ENCODE measurements around the gene VPS39.

The VPS39 gene

GRCh38 chr15:42144841-42145375 is 63.2 kb downstream of the VPS39 start:
- DNase-seq, result no peak

- DNase-seq, result no peak
Observed at GRCh38 chr15:42143866-42144625, 64.1 kb downstream of the VPS39 start.

GRCh38 chr15:42143356-42143755 is 64.7 kb downstream of the VPS39 start:
- no peak for DNase-seq

- DNase-seq, result no peak
Observed at GRCh38 chr15:42141795-42142667, 66.1 kb downstream of the VPS39 start.

GRCh38 chr15:42141246-42141645 is 66.9 kb downstream of the VPS39 start:
- no peak for DNase-seq

GRCh38 chr15:42140383-42141070 is 67.6 kb downstream of the VPS39 start:
- no peak for DNase-seq

GRCh38 chr15:42139596-42139995 is 68.5 kb downstream of the VPS39 start:
- no peak for DNase-seq

GRCh38 chr15:42138968-42139386 is 69.1 kb downstream of the VPS39 start:
- no peak for DNase-seq

GRCh38 chr15:42138411-42138810 is 69.7 kb downstream of the VPS39 start:
- no peak for DNase-seq

- peak; percentile 60 for DNase-seq
Observed at GRCh38 chr15:42137461-42138261, 70.4 kb downstream of the VPS39 start.

- peak; percentile 35 for DNase-seq
Observed at GRCh38 chr15:42136513-42136912, 71.6 kb downstream of the VPS39 start.

GRCh38 chr15:42135351-42135750 is 72.8 kb downstream of the VPS39 start:
- no peak for DNase-seq

GRCh38 chr15:42134617-42135245 is 73.4 kb downstream of the VPS39 start:
- DNase-seq, result no peak

GRCh38 chr15:42133886-42134502 is 74.1 kb downstream of the VPS39 start:
- peak; percentile 40 for DNase-seq

GRCh38 chr15:42133356-42133755 is 74.7 kb downstream of the VPS39 start:
- no peak for DNase-seq

- DNase-seq, result no peak
Observed at GRCh38 chr15:42131826-42132806, 76.0 kb downstream of the VPS39 start.

GRCh38 chr15:42131006-42131405 is 77.1 kb downstream of the VPS39 start:
- DNase-seq, result no peak

- DNase-seq, result no peak
Observed at GRCh38 chr15:42130246-42130986, 77.7 kb downstream of the VPS39 start.

- DNase-seq, result no peak
Observed at GRCh38 chr15:42129364-42129763, 78.7 kb downstream of the VPS39 start.

Data from fibroblast of skin of back (primary cell).